ENCODE data around the gene FAM83F.

Gene FAM83F

DNA sequence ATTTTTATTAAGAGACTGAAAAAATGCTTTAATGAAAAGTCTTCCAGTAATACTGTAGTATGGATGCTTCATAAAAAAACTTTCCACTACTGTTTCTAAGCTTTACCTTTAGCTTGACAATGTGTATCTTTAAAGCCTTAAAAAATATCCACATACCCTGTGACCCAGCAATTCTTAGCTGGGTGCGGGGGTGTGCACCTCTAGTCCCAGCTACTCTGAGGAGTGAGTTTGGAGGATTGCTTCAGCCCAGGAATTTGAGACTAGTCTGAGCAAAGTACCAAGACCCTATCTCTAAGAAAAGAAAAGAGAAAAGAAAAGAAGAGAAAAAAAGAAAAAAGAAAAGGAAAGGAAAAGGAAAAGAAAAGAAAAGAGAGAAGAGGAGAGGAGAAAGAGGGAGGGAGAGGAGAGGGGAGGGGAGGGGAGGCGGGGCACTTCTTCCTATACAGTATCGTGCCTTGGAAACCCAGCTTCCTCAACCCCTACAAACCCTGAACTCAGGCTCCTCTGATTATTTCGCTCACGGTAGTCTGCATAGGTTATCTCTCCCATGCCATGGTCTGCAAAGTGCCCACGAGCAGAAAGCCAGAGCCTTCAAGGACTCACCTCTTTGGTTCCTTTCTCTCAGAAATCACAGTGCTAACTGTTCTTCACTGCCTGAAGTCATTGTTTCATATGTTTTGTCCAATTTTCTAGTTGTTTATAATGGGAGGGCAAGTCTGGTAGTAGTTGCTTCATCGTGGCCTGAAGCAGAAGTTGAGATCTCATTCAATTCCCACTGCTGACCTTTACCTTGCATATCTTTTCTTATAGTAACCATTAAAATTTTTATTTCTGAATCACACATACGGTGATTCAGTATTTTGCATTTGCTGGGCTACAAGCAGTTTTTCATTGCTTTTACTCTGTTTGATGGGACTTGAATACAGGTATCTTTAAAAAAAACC is 82.2 kb downstream of the FAM83F start:
- no peak for DNase-seq

GRCh38 chr22:40077646-40078016 is 82.9 kb downstream of the FAM83F start:
- DNase-seq = no peak

GRCh38 chr22:40081662-40082061 is 86.9 kb downstream of the FAM83F start:
- DNase-seq = no peak

GRCh38 chr22:40082184-40082583 is 87.4 kb downstream of the FAM83F start:
- no peak for DNase-seq

DNA sequence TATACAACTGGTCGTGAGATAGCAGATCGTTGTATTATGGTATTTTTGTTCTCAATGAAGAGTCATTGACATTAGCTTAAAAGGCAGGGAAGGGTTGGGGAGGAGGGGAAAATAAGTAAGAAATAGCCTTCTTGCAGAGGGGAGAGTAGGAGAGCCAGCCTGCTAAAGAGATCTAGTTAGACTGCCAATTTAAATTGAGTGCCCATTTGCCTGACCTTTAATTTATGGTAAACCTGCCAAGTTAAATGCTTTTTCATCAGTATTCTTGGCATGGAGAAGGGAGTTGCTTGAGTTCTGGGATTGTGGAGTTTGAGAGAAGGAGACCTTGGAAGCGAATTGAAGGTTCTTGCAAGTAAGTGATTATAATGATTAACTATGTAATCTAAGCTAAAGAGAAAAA is 89.0 kb downstream of the FAM83F start:
- no peak for DNase-seq

DNA sequence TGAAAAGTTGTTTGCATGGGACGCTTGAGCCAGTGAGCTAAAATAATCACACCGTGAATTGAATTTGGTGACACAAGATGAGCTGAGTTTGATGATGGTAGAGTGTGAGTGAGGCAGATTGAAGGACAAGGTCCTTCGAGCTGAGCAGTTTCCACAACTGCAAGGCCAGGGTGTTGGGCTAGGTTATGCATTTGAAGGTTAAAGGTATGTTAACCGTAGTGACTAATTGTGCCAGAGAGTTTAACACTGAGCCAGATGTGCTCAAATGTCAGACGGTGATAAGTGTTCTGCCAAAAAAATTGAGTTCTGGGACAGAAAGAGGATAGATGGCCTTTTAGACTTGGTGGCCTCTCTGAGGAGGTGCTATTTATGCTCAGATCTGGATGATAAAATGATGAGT is 89.5 kb downstream of the FAM83F start:
- DNase-seq = no peak

GRCh38 chr22:40088818-40089217 is 94.1 kb downstream of the FAM83F start:
- no peak for DNase-seq
